HG03097 (cell line): ENCODE measurements around the gene QRICH2.
A peak's percentile ranks its signal among the peaks of the same experiment; 100 is the strongest.
"Not testable (repeated sequence)": the region's sequence is repeated elsewhere in the genome, so short reads cannot be mapped to it uniquely, and the experiment has no call there.

Experiments
- ATAC-seq: cut with Tn5 transposase; IDR thresholded peaks from one replicate; pipeline ENCODE4 v1.9.1; 2021; ENCODE audit not compliant: unreplicated experiment, low FRiP score

The QRICH2 gene

DNA sequence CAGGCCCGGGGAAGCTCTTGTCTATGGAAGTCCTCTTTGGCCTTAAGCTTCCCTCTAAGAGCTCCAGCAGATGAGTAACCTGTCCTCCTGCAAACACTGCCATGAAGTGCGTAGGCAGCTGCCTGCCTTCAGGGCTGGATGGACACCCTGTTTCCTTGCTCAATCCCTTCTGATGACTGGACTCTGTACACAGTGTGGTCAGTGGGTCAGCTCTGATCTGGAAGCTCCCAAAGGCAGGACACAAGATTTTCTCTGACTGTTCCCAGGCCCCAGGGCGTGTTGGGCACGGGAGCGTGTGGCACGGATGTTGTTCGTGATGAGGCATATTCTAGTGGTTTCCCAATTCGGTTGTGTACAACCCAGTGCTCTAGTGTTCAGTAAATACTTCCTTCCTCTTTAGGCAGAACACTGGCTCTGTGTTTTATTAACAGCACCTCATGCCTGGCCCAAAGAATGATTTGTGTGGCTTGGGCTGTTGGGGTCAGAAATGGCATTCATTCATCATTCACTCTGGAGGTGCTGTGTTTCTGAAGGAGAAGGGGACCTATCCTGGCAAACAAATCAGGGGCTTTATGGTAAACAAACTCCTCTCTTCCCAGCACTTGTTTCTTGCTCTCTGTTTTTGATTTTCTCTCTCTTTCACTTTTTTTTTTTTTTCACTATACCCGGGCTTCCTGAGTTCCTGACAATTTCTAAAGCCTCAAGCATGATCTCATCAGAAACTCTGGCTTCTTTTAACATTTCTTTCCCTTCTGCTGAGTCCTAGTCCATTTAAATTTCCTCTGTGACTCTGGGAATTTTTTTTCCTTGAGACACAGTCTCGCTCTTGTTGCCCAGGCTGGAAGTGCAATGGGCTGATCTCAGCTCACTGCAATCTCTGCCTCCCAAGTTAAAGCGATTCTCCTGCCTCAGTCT, 55.8 kb downstream of the QRICH2 start:
- peak; percentile 66 for ATAC-seq

DNA sequence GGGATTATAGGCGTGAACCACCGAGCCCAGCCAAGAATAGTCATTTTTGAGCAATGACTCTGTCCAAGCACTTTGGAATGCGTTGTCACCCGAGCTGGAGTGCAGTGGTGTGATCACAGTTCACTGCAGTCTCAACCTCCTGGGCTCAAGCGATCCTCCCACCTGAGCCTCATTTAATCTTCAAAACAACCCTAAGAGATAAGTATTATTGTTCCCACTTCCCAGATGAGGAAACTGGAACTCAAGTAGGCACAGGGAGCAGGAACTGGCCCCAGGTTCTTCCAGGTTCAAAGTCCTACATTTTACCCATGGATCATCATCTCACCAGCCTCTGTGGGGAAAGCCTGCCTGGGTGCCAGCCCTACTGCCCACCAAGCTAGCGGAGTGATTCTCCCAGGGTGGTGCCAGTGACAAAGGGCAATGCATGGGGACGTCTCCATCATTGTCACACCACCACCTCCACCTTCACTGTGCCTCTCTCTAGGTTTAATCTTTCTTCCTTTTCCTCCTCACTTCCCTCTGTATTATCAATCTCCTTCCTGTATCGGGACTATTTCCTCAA, 56.5 kb downstream of the QRICH2 start:
- ATAC-seq, result no peak

GRCh38 chr17:76250141-76250540, 57.9 kb downstream of the QRICH2 start:
- ATAC-seq, result no peak

DNA sequence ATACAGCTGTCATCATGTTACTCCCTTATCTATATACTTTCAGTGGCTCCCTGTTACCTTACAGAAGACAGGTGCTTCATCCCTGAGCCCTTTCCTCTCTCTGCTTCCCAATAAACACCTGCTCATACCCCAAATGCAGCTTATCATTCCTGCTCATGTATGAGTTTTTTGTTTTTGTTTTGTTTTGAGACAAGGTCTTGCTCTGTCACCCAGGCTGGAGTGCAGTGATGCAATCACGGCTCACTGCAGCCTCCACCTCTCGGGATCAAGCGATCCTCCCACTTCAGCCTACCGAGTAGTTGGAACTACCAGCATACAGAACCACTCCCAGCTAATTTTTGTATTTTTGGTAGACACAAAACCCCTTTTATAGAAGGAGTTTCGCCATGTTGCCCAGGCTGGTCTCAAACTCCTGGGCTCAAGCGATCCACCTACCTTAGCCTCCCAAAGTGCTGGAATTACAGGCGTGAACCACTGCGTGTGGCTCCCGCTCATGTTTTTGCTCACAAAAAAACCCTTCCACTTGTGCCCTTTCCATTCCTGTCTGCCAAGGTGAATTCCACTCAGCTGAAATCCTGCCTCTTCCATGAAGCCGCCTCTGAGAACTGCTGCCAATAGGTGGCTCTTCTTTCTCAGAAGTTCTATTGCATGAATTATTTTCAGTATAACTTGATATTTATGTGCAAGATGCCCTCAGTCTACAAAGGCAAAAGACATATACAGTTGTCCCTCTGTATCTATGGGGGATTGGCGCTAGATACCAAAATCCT, 59.9 kb downstream of the QRICH2 start:
- no peak for ATAC-seq

- no peak for ATAC-seq
Observed at GRCh38 chr17:76247304-76247703, 60.8 kb downstream of the QRICH2 start.

DNA sequence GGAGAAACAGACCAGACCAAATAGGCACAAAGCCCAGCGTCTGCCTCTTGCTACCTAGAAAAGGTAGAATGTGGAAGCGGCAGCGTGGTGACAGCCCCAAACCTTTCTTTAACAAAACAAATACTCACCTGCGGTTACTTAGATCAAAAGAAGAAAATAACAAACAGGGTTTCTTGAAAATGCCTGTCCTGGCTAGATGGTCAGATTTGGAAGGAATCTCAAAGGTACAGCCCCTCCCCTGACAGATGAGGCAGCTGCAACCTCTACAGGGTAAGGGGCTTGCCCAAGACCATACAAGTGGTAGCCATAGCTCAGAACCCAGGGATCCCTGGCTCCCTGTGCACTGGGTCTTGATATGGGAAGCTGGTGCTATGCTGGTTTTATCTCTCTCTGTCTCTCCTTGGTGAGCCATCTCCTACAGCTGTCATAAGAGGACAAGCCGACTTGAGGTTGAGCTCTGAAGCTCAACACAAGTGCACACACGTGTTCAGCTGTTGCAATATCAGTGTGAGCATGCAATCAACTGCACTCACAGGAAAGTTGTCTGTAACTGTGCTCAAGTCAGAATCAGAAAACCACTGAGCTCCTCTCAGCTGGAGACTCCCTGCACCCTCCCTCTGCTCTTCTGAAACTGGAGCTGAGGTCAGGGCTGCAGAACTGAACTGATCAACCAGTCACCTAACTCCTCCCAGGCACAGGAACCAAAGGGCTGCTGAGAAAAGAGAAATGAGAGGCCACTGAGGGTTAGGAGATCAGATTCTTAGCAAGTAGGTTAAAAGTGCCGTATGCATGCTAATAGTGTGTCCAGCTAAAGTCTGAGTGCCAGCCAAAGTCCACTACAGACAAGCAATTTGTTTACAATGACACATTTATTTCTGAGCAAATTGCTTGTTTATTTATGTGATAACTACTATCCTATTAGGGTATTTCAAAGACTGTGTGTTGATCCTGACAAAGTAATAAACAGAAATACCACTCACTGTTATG, 61.7 kb downstream of the QRICH2 start:
- peak; percentile 89 for ATAC-seq

- not testable (repeated sequence) for ATAC-seq
Observed at GRCh38 chr17:76244721-76245120, 63.4 kb downstream of the QRICH2 start.

GRCh38 chr17:76243826-76244679, 64.0 kb downstream of the QRICH2 start:
- no peak for ATAC-seq

- no peak for ATAC-seq
Observed at GRCh38 chr17:76241691-76242255, 66.3 kb downstream of the QRICH2 start.

GRCh38 chr17:76241204-76241538, 66.9 kb downstream of the QRICH2 start:
- no peak for ATAC-seq

GRCh38 chr17:76240461-76241203, 67.4 kb downstream of the QRICH2 start, which contains the start of gene RNF157:
Gene RNF157 (minus strand): TSS chr17:76240493. CDS start chr17:76240240, 253 bp downstream.
- no peak for ATAC-seq

GRCh38 chr17:76239538-76240274, 68.4 kb downstream of the QRICH2 start:
- no peak for ATAC-seq

DNA sequence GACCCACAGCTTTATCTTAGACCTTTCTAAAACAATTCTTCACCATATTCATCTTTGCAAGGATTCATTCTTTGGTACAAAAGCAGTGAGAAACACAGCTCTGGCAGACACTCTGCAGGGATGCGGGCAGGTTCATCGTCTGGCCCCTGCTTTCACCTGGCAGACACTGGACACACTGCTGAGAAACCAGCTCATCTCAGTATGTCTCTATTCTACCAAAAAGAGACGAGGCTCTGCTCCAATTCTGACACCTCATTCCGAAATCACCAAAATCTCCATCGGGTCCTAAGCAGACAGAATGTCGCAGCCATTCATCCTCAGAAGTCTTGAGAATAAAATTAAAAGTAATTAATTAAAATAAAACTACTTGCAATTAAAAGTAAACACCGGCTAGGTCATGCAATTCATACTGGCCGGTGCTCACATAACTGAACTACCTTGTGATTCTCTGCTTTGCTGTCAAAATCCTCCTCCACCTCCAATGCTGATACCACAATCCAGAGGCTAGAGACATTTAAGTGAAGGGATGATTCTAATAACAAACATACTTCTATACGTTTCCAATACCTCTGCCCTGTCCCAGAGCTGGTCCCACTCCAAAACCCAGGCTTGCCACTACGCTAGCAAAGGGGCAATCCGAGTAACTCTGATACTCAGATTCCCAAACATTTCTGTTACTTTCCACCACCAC, 69.1 kb downstream of the QRICH2 start:
- no peak for ATAC-seq

- ATAC-seq, result no peak
Observed at GRCh38 chr17:76237859-76238313, 70.2 kb downstream of the QRICH2 start.

GRCh38 chr17:76236603-76237002, 71.5 kb downstream of the QRICH2 start:
- ATAC-seq, result no peak

DNA sequence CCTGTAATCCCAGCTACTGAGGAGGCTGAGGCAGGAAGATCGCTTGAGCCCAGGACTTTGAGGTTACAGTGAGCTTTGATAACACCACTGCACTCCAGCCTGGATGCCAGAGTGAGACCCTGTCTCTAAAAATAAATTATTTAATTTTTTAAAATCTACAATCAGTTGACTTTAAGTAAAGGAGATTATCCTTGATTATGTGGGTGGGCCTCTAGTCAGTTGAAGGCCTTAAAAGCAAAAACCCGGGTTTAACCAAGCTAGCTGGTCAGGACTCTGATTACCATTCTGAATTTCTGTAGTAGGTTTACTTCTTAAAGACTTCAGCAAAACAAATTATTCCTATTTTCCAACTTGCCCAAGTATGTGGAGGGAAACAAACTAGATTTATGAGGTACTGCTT, 72.2 kb downstream of the QRICH2 start:
- ATAC-seq, result no peak

DNA sequence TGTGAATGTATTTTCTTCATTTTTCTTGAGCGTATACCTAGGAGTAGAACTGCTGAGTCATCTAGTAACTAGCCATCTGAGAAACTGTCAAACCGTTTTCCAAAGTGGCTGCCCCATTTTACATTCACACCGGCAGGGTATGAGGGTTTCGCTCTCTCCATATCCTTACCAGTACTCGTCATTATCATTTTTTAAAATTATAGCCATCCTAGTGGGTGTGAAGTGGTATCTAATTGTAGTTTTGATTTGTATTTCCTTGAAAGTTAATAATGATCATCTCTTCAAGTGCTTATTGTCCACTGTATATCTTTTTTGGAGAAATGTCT, 73.8 kb downstream of the QRICH2 start:
- no peak for ATAC-seq
